DMS 273 (cell line): ENCODE data around the gene EEF1E1.

Experiments used
- DNase-seq: peaks from one replicate; lab custom pipeline; 2025; ENCODE audit not compliant: unreplicated experiment; lab: John Stamatoyannopoulos, UW

EEF1E1 gene

DNA sequence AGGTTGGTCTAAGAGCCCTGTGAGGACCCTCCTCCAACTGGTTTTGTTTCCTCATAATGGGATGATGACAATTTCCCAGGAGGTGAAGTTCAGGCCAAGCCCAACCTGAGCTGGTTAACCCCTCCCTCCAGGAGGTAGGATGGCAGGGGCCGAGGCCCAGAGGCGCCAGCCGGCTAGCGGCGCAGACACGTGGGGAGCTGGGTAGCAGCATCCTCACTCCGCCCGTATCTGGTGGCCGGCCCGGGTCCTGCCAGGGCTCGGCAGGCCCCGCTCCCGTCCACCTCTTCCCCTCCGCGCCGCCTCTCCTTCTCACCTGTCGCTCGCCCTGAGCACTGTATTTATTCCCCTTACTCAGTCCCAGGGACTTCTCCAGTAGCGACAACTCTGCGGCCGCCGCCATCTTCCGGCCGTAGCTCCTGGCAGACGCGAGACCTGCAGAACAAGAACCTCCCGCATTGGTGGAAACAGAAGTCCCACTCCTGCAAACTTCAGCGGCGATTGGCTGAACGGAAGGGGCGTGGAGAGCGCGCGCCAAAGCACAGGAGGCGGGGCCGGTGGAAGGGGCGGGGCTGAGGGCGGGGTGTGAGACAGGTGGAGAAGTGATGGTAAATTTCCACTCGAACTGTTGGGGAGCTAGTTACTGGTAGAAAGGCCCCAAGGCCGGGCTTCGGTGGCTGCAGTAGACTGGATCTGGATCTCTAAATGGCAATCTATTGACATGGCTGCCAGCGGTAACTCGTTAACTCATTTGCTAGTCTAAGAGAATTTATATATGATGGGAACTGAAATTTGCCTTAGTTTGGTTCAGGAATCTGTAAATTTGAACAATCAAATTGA is at the start of gene EEF1E1:
EEF1E1 (minus strand) TSS at position 427 of the 837 bp plus-strand sequence; CDS start at position 400, 27 bp downstream.
- DNase-seq = peak; percentile 98

GRCh38 chr6:8149350-8149749 is 47.0 kb upstream of the EEF1E1 start:
- no peak for DNase-seq

- DNase-seq = no peak
These were observed 41.6 kb upstream of the EEF1E1 start for GRCh38 chr6:8143945-8144344.

GRCh38 chr6:8139451-8139850 is 37.1 kb upstream of the EEF1E1 start:
- DNase-seq = no peak

- DNase-seq = no peak
These were observed 35.2 kb upstream of the EEF1E1 start for GRCh38 chr6:8137529-8137939.

- DNase-seq = no peak
These were observed 32.9 kb upstream of the EEF1E1 start for GRCh38 chr6:8135276-8135675.

DNA sequence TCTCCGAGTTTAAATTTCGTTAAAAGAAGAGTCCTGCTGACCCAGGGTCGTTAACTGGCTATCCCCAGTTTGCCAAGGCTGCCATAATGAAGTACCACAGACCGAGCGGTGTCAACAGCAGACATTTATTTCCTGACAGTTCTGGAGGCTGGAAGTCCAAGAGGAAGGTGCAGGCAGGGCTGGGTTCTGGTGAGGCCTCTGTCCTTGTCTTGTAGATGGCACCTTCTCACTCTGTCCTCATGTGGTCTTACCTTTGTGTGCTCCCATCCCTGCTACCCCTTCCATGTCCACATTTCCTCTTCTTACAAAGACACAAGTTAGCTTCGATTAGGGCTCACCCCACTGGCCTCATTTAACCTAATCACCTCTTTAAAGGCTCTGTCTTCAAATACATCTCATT is 29.8 kb upstream of the EEF1E1 start:
- no peak for DNase-seq

DNA sequence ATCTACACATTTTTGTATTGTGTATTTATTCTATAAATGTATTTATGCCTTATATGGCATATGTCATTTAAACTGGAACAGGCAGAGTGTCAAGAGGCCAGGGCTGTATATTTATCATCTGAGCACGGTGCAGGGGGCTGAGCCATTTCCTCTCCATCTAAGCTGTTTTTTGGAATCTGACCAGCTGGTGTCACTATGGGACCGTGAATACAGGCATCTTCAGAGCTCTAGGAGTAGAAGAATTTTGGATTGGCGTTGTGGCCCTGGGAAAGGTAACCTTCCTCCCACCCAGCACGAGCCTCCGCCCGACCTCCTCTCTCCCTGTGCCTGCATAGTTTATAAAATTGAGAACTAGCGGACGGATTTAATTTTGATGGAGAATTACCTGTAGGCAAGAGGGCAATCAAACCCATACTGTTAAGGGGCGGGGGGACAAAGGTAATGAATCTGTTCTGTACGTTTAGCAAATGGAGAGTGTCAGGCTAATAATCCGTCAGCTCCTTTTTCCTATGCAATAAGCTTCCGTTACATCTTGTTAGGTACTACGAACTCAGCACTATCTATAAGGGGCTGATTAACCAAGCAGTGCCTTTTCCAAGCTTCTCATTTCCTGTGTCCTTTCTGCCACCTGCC is 29.0 kb upstream of the EEF1E1 start:
- DNase-seq = peak; percentile 84

DNA sequence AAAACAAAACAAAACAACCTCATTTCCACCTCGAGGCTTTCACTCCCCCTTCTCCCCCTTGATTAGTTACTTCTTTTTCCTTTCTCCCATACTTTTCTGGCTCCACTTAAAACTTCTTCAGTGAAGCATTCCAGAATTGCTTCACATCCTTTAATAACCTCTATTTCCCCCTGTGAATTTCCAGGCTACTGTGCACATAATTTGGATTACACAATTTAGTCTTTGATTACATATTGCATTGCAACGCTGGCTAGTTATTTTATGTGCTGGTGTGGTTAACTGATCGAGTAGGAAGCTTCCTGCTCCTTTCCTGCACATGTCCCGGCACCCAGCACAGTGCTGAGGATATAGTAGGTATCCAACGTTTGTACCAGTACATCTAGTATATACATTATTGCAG is 28.1 kb upstream of the EEF1E1 start:
- DNase-seq = no peak

DNA sequence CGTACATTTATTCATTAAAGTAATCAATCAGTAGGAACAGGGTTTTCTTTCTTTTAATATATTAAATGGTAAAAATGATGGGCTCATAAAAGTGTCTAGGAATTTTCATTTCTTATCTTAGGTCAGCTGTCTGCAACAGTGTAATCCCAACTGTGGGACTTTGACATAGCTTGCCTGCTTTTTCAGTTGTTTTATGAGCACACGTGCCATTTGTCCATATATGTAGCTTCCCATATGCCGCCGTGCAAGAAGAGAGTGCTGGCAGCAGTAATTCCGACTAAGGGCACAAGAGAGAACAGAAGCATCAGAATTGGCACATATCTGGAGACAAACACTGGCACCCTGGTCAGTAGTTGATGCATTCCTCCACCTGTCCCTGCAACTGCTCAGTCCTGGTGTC is 20.9 kb upstream of the EEF1E1 start:
- DNase-seq = no peak

- no peak for DNase-seq
These were observed 12.6 kb upstream of the EEF1E1 start for GRCh38 chr6:8114956-8115355.

GRCh38 chr6:8113131-8113654 is 10.8 kb upstream of the EEF1E1 start:
- no peak for DNase-seq

DNA sequence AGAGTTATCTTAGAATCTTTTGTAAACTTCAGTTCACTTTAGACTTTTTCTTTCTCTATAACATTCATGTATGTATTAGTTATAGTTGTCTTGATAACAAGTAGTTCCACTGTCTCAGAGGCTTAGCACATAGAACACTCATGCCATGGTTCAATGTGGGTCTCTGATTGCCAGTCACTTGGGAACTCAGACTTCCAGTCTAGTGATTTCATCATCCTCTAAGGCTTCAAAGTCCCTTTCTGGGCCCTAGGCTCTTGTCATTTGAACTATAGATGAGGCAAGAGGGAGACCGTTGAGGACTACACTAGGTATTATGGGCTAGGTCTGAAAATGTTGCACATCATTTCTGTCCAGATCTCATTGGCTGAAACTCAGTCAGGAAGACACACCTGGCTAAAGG is 8.4 kb upstream of the EEF1E1 start:
- DNase-seq = no peak

- no peak for DNase-seq
These were observed 7.9 kb upstream of the EEF1E1 start for GRCh38 chr6:8110117-8110721.

DNA sequence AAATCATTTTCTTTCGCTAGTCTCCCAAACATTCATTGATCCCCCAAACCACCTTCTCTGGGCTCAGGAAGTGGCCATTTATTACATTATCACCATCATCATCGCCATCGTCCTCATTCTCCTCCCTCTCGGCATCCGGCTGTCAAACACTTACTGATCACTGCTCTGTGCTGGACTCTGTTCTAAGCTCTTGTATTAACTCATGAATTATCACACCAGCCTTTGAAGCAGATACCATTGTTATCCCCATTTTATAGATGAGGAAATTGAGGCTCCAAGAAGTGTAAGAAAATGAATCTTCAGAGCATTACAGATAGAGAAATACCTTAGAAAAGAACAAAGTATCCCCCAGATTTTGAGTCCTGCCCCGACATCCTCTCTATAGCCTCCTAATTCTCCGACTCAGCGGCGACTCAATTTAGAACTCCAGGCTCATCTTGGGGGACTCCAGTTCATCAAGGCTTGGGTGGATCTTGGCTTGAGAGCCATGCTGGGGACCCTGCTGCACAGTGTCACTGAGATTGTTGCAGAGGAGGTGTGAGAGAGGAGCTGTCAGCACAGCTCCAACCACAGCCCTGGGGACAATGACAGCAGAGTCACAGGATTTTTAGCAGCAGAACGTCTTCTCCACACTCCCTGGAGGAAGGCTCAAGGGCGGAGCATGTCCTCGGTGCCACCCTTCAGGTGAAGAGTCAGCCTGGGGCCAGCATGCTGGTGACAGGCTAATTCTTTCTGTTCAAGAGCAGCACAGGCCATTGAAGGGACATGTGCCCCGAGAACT is 6.6 kb upstream of the EEF1E1 start:
- DNase-seq = no peak

DNA sequence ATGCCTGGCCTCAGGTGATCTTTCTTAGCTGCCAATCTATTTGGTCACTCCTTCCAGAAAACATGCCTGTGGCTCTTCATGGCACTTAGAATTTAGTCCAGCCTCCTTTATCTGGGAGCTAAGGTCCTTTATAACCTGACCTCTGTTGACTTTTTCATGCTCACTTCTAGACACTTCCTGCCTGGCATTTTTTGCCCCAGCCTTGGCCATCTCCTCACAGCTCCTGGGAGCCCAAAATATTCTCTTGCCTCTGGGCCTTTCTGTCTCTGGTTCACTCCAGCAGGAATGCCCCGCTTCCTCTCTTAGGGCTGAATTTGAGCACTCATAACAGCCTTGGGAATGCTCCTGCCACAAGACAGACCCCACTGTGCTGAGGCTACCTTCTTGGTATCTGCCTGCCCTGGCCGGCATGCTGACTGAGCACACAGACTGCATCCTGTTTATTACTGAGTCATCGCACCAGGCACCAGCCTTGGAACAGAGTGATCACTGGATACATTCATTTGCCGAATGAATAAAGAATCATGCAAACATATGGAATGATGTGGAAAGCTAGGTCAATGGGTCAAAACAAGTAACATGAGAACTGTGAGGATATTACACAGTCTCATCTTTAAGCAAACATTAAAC is 5.8 kb upstream of the EEF1E1 start:
- DNase-seq = peak; percentile 15

DNA sequence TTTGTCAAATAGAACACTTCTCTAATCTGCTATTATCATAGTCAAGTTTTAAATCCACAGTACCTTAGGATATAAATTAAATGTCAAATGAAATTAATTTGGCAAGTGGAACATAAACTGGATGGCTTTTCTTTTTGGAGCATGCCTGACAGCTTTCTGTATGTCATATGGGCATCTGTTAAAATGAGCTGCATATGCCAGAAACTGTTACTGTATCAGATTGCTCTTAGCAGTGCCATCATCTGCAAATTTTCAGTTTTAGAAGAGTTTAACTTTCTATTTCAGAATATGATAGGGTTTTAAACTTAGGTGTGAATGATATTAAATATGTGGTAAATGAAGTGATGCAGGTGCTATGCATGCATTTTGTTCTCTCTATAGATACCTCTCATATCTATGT is 3.4 kb upstream of the EEF1E1 start:
- no peak for DNase-seq

DNA sequence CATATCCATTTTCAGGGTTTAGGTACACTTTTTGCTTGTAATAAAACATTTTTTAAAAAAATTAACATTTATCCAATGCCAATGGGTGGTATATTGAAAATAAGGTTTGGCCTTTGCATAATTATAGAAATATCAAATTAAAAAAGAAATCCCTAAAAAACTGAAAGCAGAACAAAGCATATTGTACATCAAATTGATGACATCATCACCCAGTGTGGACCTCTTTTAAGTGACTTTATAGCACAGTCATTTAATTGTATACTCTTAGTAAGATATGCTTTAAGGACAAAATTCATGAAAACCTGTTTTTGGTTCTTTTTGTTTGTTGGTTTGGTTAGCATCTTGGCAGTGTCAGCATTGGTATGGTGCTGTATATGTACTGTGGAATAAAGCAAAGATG is 1.4 kb upstream of the EEF1E1 start:
- DNase-seq = no peak

DNA sequence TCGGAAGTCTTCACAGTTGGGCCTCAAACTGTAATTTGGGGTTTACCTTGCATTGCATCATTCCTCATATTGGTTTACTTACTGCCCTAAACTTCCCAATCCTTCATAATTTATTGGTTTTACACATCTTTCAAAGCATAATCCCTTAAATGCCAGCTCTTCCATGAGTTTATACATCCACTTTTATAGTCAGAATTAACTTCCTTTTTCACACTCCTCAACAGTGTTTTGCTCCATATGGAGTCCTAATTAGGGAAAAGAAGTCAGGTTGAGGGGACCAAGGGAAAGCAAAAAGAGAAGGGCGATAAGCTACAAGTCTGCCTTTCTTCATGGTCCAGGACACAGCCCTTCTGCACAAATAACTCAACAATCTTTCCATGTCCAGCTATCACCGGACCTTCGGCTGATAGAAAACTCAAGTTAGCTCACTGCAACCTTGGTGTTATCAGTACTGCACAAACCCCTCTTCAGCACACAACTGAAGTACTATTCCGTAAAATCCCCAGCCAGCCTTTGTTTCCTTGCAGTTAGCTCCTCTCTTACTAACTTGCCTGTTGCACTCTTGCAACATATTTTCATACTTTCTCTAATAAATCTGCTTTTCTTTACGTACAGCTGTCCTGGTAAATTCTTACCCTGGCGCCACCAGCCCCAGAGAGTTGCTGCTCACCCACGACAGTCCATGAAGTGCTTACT is 2.0 kb downstream of the EEF1E1 start:
- DNase-seq = no peak

DNA sequence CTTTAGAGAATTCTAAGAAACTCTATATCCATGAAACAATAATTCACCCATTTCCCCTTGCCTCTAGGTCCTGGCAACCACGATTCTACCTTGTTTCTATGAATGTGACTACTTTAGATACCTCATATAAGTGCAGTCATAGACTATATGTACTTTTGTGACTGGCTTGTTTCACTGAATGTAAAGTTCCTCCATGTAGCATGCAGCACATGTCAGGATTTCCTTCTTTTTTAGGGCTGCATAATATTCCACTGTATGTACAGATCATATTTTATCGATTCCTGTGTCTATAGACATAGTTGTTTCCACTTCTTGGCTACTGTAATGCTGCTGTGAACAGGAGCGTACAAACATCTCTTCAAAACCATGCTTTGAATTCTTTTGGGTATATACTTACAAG is 11.7 kb downstream of the EEF1E1 start:
- DNase-seq = no peak
